Embryonic facial prominence (tissue), 1 donor: ENCODE measurements around the gene LCA5.
"Not testable (repeated sequence)": the region's sequence is repeated elsewhere in the genome, so short reads cannot be mapped to it uniquely, and the experiment has no call there.

Source experiments
- DNase-seq: peaks from one replicate; pipeline ENCODE4 v3.0.0-alpha.2; 2016; ENCODE audit errors: extremely low spot score

Gene LCA5

DNA sequence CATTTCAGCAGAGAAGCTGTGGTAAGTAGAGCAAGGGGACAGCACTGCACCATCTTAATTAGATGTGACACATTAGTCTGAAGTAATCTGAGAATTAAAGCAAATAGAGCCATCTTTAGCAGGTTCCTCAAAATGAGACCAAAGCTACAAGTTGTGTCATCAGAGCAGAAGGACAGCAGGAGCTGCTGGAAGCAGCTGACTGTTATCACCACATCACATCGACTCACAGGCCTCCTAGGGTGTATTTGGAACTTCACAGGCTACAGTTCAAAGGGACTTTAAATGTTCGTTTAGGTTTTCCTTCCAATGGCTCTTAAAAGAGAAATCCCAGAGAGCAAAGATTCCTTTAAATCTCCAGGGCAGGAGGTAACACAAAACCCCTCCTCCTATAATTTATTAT is 69.5 kb downstream of the LCA5 start:
- no peak for DNase-seq

DNA sequence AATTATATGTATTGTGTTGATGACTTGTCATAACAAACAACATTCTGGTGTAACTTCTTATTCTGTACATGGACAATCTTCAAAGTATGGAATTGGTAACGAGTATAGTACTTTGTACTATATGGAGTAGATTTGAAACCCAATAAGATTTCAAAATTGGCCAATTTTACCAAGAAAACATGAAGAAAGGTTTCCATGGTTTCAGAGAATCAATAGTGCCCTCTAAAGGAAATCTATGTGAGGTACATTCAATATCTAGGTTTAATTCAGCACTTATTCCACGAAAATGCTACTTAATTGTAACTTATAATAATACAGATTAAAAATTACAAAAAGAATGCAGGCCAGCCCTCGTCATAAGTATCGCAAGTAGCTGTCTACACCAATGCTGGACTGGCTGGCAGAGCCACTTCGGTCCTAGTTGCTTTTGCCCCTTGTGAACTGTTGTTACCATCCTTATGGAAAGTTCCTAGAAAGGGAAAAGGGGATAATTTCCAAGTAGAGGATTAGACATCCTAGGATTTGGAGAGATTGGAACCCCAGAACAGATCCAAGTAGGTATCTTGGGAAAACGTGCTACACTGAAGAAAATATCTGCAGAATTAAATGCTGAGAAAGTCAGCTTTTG is 70.9 kb downstream of the LCA5 start:
- peak; percentile 52 for DNase-seq

DNA sequence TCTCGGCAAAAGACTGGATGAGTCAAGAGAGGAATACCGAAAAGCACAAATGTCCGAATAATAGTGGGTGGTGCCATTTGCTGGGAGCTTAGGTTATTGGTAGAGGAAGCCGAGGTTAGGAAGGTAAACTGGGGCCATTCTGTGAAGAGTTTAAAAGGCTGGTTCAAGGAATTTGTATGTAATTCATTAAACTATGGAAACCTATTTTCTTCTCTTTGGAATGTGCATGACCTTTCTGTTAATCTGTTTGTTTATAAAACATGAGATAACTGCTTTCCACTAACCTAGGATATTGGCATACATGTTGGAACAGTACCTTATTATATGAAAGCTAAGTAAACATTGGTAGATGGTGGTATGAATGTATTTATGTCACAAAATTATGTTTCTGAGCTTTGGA is 71.8 kb downstream of the LCA5 start:
- DNase-seq = no peak

DNA sequence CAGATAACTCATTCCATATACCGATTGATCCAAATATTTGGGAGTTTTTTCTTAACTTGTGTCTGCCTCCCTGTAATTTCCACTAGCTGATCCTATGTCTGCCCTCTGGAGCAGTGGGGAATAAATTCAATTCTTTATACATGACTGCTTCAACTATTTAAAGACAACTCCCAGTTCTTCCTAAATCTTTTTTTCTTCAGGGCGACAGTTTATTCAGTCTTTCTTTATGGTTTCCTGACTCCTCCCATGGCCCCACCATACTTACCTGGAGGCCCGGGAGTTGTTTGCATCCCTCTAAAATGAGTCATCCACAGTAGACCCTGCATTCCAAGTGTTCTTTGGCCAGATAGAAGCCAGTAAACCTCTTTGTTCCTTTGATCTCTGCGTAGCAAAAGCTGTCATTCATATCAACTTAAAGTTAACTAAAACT is 73.6 kb downstream of the LCA5 start:
- no peak for DNase-seq

DNA sequence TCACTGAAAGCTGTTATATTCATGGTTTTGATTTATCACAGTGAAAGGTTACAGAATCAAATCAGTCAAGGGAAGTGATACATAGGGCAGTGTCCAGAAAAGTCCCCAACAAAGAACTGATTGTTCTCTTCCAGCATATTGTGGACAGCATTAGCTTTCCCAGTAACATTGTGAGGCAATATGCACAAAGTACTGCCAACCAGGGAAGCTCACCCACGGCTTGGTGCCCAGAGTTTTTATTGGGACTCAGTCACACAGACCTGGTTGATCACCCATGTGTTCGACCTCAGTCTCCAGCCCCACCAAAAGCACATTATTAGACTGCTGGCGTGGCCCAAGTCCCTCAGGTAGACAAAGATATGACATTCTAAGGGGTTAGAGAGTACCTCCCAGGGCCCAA is 76.0 kb downstream of the LCA5 start:
- DNase-seq = no peak

DNA sequence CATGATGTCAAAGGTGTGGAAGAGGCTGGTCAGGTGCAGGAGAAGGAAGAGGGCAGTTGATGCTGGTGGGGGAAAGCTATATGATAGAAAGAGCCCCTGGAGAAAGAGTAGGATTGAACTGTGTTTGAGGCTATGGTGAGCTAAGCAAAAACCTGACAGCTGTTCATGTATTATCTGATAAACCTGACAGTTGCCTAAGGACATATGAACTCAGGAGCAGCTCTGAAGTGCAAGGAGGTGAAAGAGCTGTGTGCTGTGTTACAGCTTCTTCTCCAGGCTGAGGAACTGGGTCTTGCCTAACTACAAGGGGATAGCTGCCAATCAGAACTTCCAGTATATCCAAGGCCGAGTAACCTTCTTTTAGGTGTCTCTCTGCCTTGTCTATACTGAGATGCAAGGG is 81.8 kb downstream of the LCA5 start:
- DNase-seq = no peak

DNA sequence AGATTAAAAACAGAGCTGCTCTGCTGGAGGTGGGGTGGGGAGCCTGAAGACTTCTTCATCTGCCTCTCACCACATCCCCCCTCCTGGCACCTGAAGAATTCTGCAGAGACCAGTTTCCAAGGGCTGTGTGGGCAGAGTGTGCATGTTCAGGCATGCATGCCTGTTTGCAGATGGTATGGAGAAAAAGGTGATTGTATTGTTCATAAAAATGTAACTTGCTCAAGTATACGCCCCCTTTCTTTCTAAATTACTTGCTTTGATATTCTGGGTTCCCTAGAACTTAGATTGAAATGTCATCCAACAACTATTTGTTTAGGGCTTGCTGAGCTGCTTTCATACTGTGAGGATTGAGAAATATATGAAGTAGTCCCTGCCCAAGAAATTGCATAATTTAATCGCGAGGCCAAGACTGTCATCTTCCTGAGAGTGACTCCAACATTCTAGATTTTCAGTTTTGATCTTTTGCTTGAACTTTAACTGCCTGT is 83.6 kb downstream of the LCA5 start:
- no peak for DNase-seq

DNA sequence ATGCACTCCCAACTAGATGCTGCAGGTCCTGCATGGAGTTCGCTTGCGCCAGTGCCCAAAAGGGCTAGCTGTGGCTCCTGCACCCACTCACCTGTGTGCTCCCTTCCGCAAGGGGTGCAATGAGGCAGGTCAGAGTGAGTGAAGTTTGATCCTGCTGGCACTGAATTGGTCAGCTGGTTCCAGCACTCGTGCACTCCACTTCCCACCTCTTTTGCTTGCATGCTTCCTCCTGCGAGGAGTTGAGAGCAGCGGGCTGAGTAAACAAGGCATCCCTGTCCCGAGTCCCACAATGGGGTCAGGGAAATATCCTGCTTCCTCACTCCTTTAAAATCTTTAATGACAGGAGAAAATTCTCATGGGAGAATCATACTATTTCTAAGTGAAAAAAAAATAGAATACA is 86.2 kb downstream of the LCA5 start:
- no peak for DNase-seq

DNA sequence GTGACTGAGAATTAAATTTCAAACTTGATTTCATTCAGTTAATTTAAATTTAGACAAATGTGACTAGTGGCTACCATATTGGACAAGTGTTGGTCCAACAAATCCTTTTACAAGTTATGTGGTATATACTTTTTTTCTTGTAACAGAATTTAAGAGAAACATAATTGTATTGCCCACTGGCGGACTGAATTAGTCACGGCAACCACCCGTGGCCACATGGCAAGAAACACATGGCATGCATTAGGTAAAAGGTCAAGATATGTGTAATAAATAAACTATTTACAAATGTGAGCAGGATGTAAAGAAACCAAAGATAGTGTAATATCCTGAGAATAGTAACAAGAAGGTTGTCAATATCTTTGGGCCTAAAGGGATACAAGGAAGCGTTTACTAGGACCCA is 91.2 kb downstream of the LCA5 start:
- no peak for DNase-seq

DNA sequence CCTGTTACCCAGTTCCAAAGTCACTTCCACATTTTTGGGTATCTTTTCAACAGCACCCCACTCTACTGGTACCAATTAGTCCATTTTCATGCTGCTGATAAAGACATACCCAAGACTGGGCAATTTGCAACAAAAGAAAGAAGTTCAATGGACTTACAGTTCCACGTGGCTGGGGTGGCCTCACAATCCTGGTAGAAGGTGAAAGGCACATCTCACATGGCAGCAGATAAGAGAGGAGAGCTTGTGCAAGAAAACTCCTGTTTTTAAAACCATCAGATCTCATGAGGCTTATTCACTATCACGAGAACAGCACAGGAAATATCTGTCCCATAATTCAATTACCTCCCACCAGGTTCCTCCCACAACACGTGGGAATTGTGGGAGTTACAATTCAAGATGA is 93.4 kb downstream of the LCA5 start:
- not testable (repeated sequence) for DNase-seq

DNA sequence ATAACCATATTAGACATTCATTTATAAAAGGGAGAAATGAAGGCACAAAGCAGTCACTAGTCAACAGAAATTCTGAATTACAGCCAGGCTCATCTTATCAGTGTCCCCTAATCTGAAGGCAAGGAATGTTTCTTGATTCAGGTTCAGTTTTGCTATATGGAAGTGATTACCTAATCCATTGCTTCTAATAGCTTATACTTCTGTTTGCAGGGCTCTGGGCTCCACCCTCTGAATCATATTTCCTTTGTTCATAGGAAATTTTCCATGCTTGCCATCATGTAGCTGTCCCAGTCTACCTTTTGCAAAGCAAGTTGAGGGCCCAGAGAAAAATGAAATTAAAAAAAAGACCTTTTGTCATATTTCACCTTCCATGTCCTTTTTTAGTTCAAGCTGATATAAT is 96.0 kb downstream of the LCA5 start:
- no peak for DNase-seq

DNA sequence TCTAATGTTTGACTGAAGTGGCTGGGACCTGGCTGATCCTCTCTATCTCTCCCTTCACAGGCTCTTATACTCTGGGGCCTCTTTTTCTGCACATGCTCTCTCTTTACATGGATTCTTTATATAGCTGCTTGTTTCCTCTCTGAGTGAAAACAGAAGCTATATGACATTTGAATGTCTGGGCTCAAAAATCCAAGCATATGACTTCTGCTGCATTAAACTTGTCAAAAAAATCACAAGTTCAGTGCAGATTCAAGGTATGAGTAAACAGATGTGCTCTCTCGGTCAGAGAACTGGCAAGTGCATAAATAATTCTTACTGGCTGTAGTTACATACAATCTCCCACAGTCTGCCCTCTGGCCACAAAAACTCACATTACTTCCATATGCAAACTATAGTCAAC is 96.6 kb downstream of the LCA5 start:
- no peak for DNase-seq

DNA sequence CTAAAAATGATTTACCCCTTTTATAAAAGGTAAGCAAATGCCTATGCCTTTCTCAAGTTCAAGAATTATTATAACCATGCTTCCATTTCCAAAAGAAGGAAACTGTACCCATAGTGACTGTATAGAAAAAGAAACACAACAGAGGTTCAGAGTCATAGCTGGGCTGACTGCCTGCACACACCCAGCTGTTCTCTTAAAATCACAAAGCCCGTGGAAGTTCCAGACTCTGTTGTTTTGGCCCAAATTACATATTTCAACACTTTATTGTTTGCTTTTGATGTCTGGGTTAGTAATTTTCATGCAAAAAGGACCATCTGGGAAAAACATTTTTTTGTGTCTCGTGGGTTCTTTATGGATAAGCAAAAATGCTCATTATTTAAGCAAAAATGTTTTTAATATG is 99.2 kb downstream of the LCA5 start:
- DNase-seq = peak; percentile 66

DNA sequence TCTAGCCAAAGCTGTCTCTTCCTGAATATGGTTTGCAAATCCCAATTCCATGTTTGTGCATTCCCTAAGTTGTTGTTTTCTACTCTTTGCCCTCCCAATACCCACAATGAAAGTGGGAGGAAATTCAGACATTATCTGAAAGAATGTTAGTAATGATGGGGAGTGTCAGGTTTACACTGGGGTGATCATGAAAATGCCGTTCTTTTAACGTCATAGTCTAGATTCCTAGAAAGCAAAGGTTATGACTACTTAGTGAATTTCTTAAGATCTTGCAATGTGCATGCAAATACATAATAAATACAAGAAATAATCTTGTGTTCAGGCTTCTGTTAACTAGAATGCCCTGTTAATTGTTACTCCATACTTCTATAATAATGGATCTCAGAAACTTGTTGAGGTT is 101.0 kb downstream of the LCA5 start:
- DNase-seq = no peak

DNA sequence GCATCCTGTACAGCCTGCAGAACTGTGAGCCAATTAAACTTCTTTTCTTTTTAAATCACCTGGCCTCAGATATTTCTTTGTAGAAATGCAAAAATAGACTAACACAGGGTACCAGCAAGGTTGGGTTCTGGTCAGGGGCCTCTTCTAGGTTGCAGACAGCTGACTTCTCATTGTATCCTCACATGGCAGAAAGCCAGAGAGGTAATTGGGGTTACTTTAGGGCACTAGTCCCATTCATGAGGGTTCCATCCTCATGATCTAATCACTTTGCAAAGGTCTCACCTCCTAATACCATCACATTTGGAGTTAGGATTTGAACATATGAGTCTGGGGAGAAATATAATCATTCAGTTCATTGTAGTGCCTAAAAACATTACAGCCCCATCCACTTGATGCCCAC is 101.5 kb downstream of the LCA5 start:
- no peak for DNase-seq
